Measurements from ENCODE around the gene SIDT1.

The SIDT1 gene

DNA sequence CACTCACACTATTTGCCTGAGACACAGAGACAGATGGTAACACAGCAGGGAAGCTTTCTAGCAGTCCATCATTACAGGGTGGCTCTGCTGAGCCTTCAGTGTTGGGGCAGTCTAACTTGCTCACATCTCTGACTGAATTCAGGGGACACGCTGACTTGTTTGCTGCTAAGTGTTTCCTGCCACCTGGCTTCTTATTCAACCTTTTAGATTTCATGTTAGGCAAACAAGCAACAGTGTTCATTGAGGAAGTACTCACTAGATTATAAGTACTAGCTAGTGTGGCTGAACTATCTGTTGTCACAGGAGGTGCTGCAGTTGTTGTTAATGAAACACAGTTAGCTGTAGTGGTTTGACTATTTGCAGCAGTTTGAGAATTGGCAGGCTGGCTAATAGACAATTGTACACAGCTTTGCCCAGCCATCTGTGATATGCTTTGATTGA is 126.8 kb downstream of the SIDT1 start:
- no peak overlapping the region for H3K4me3 ChIP-seq (ENCODE audit: low read depth, low read length)
- TF ChIP-seq, protein P1, sequence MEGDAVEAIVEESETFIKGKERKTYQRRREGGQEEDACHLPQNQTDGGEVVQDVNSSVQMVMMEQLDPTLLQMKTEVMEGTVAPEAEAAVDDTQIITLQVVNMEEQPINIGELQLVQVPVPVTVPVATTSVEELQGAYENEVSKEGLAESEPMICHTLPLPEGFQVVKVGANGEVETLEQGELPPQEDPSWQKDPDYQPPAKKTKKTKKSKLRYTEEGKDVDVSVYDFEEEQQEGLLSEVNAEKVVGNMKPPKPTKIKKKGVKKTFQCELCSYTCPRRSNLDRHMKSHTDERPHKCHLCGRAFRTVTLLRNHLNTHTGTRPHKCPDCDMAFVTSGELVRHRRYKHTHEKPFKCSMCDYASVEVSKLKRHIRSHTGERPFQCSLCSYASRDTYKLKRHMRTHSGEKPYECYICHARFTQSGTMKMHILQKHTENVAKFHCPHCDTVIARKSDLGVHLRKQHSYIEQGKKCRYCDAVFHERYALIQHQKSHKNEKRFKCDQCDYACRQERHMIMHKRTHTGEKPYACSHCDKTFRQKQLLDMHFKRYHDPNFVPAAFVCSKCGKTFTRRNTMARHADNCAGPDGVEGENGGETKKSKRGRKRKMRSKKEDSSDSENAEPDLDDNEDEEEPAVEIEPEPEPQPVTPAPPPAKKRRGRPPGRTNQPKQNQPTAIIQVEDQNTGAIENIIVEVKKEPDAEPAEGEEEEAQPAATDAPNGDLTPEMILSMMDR (IDR thresholded peaks at IDR 0.05; ENCODE audit: low read depth, low read length) = no peak
- no peak for DNase-seq (ENCODE audit: low read depth, low spot score)
- in situ Hi-C loops (cut with HindIII; ENCODE audit: low sequenced_read_pairs) = no loop called here

DNA sequence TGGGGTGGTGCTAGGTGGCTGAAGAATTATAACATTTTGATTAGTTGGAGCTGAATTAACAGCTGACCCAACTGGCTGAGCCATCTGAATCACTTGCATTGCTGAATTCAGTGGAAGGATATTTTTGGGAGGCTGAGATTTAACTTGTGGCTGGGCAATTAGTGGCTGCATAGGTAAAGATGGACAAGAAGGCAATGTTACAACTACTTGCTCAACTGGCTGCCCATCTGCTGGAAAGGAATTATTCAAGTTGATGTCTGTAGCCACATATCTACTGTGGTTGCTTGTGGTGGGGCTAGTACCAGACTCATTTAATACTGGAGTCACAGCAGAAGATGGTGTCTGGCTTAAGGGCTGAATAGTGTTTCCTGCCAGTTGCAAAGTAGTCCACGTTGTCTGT is 127.6 kb downstream of the SIDT1 start:
- no peak overlapping the region for H3K4me3 ChIP-seq (ENCODE audit: low read depth, low read length)
- TF ChIP-seq, protein P1 (IDR thresholded peaks at IDR 0.05; ENCODE audit: low read depth, low read length) = no peak
- DNase-seq (ENCODE audit: low read depth, low spot score) = no peak
- in situ Hi-C loops (cut with HindIII; ENCODE audit: low sequenced_read_pairs) = no loop called here

DNA sequence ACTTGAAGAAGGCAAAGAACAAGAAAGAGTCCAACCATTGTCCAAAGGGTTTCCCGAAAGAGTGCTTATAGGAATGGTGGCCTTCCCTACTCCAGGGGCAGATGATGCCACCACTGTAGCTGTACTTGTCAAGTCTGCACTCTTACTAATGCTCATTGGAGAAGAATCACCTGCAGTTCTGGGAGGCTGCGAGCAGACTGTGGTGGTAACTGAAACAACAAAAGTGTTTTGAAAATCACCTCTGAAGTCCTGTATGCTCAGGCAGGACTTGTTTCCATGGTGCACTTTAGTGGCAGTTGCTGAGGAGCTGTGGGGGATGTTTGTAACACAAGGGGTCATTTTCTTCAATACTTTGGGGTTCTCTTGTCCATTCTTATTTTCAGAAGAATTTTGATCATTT is 128.1 kb downstream of the SIDT1 start:
- TF ChIP-seq, protein P1 (IDR thresholded peaks at IDR 0.05; ENCODE audit: low read depth, low read length) = no peak
- in situ Hi-C loops (cut with HindIII; ENCODE audit: low sequenced_read_pairs) = no loop called here
- no peak for DNase-seq (ENCODE audit: low read depth, low spot score)
- H3K4me3 ChIP-seq (ENCODE audit: low read depth, low read length) = no peak overlapping the region

DNA sequence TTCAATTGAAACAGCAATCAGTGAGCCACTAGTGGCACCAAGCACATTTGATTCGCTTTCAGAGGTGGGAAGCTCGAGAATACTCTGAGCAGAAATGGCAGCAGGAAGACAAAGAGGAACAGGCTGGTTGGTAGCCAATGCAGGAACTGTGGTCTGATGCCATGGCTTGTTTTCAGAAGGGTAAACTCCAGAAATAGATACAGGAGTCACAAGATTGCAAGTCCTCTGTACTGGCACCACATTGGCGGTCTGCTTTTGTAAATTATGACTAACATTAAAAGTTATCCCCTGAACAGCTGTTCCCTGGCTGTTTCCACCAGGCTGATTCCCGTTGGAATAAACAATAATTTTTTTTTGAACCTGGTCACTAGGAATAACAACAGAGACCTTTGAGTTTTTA is 128.5 kb downstream of the SIDT1 start:
- peak; percentile 3 for DNase-seq (ENCODE audit: low read depth, low spot score)
- in situ Hi-C loops (cut with HindIII; ENCODE audit: low sequenced_read_pairs) = no loop called here

DNA sequence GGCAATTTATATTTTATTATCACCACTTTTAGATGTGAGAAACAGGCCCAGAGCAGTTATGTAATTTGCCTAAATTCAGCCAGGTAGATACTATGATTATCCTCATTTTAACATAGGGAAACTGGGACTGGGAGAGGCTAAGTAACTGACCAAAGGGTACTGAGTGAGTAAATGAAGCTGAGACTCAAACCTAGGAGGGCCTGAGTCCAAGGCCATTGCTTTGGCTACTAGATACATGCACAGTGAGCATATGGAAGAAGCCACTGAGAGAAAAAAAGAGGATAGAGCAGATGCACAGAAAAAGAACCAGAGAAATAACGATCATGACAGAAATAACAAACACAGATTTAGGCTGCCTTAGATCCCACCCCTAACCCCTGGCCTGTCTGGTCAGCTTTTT is 130.5 kb downstream of the SIDT1 start:
- DNase-seq (ENCODE audit: low read depth, low spot score) = no peak
- TF ChIP-seq, protein P1 (IDR thresholded peaks at IDR 0.05; ENCODE audit: low read depth, low read length) = no peak
- H3K4me3 ChIP-seq (ENCODE audit: low read depth, low read length) = no peak overlapping the region
- in situ Hi-C loops (cut with HindIII; ENCODE audit: low sequenced_read_pairs) = no loop called here

More for the DNA sequence above, 128.5 kb downstream of the SIDT1 start:
- TF ChIP-seq, protein P1 (IDR thresholded peaks at IDR 0.05; ENCODE audit: low read depth, low read length) = no peak
- no peak overlapping the region for H3K4me3 ChIP-seq (ENCODE audit: low read depth, low read length)

DNA sequence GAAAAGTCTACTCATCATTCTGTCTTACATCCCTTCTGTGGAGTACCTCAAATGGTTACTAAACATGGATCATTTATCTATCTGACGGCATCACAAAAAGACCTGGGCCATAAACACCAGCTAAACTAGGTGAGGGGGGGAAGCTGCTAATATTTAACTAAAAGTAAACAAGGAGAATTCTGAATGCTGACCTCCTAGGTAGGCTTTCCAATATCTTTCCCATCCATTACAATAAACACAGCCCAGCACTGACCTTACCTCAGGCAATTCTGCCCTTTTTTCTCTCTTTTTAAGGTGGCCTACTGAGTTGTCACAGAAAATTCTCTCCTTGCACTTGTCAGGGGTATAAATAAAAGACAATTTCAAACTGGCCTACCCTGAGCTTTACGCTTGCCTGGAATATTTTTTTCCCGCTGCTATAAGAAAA is 131.0 kb downstream of the SIDT1 start:
- H3K4me3 ChIP-seq (ENCODE audit: low read depth, low read length) = no peak overlapping the region
- TF ChIP-seq, protein P1 (IDR thresholded peaks at IDR 0.05; ENCODE audit: low read depth, low read length) = no peak
- in situ Hi-C loops (cut with HindIII; ENCODE audit: low sequenced_read_pairs) = no loop called here
- DNase-seq (ENCODE audit: low read depth, low spot score) = no peak

DNA sequence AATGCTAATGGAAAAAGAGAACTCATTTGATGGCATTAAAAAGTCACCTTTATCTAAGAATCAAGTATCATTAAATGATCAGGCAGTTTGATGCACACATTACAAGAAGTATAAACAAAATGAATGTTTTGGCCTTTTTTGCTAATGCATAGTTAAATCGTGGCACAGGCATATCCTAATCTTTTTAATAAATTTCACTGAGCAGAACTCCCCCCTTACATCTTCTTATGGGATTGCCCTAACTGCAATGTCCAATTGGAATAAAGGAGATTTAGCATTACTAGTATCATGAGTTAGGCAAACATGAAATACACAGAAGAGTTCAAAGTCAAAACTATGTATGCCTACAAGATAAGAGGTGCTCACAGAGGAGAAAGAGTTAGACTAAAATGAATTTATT is 131.4 kb downstream of the SIDT1 start:
- DNase-seq (ENCODE audit: low read depth, low spot score) = no peak
- TF ChIP-seq, protein P1 (IDR thresholded peaks at IDR 0.05; ENCODE audit: low read depth, low read length) = no peak
- in situ Hi-C loops (cut with HindIII; ENCODE audit: low sequenced_read_pairs) = no loop called here
- H3K4me3 ChIP-seq (ENCODE audit: low read depth, low read length) = no peak overlapping the region

Data from astrocyte of the spinal cord (primary cell).